ENCODE measurements around the gene STON2.

The STON2 gene

DNA sequence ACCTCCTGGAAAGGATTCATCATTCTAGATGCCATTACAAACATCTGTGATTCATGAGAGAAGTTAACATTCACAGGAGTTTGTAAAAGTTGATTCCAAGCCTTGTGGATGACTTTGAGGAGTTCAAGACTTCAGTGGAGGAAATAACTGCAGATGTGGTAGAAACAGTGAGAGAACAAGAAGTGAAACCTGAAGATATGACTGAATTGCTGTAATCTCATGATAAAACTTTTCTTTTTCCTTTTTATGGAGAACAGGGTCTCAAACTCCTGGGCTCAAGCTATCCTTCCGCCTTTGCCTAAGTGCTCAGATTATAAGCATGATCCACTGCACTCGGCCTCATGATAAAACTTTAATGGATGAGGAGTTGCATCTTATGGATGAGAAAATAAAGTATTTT lies 114.9 kb downstream of the STON2 start:
- no peak for DNase-seq (ENCODE audit: low read depth)
- TF ChIP-seq, protein P1, sequence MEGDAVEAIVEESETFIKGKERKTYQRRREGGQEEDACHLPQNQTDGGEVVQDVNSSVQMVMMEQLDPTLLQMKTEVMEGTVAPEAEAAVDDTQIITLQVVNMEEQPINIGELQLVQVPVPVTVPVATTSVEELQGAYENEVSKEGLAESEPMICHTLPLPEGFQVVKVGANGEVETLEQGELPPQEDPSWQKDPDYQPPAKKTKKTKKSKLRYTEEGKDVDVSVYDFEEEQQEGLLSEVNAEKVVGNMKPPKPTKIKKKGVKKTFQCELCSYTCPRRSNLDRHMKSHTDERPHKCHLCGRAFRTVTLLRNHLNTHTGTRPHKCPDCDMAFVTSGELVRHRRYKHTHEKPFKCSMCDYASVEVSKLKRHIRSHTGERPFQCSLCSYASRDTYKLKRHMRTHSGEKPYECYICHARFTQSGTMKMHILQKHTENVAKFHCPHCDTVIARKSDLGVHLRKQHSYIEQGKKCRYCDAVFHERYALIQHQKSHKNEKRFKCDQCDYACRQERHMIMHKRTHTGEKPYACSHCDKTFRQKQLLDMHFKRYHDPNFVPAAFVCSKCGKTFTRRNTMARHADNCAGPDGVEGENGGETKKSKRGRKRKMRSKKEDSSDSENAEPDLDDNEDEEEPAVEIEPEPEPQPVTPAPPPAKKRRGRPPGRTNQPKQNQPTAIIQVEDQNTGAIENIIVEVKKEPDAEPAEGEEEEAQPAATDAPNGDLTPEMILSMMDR (conservative IDR thresholded peaks at IDR 0.05; ENCODE audit: low read depth, low read length) = no peak

DNA sequence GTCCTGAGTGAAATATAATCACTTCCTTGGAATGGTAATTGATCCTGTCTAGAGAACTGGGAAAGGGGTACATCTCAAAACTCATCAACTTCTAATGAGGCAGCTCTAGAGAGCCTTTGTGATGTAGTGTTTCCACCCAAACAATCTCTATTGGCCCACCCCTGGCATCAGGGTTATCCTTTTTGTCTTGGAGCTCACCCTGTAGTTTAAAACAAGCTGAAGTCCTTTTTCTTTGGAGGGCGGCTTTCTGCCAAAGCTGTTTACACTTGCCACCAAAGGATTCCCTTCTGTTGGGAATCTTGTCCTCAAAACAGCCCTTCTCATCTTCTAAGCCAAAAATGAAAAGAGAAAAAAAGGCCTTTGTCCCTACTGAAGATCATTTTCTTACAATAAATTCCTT lies 118.8 kb downstream of the STON2 start:
- TF ChIP-seq, protein P1 (conservative IDR thresholded peaks at IDR 0.05; ENCODE audit: low read depth, low read length) = no peak
- no peak for DNase-seq (ENCODE audit: low read depth)
- no peak overlapping the region for H3K4me3 ChIP-seq (ENCODE audit: low read depth, low read length)

More for the DNA sequence above, 114.9 kb downstream of the STON2 start:
- H3K4me3 ChIP-seq (ENCODE audit: low read depth, low read length) = no peak overlapping the region

DNA sequence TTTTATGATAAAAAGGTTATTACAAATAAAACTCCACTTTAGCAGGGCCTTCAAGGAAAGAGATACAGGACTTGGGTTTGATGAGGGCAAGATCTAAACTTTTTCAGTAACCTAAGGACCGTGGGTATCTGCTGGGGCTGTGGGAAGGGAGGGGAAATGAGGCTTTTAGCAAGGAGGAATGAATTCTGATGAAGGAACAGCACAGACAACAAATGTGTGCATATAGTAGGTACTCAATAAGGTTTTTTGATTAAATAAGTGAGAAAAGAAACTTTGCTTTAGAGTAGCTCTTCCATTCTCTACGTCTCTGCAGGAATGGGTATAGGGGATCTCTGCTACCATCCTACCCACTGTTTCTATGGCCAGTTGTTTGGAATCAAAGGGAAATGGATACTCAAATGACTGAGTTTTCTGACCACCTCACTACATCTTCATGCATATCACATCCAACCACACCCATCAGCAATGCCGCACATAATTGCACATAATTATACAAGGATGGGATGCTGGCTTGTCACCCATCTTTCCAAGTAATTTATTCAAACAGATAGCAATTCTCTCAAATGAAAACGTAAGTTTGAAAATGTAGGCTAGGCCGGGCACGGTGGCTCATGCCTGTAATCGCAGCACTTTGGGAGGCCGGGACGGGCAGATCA lies 119.9 kb downstream of the STON2 start:
- TF ChIP-seq, protein P1 (conservative IDR thresholded peaks at IDR 0.05; ENCODE audit: low read depth, low read length) = no peak
- DNase-seq (ENCODE audit: low read depth) = no peak
- H3K4me3 ChIP-seq (ENCODE audit: low read depth, low read length) = no peak overlapping the region

DNA sequence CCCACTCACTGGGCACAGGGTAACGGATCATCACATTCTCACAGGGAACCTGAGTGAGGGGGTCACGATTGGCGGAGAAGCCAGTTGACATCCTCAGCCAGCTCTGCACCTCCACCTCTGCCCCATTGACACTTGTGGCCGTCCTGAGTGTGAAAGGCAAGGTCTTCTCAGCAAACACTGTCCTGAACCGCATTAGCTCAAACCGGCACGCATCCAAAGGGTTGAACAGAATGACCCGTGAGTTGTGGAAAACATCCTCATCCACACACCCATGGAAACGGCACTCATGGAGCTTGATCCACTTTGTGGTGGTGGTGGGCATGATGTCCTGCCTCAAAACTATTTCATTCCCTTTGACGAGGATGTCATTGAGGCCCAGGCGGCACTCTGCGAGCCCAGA lies 123.0 kb downstream of the STON2 start:
- no peak overlapping the region for H3K4me3 ChIP-seq (ENCODE audit: low read depth, low read length)
- DNase-seq (ENCODE audit: low read depth) = no peak
- TF ChIP-seq, protein P1 (conservative IDR thresholded peaks at IDR 0.05; ENCODE audit: low read depth, low read length) = no peak

DNA sequence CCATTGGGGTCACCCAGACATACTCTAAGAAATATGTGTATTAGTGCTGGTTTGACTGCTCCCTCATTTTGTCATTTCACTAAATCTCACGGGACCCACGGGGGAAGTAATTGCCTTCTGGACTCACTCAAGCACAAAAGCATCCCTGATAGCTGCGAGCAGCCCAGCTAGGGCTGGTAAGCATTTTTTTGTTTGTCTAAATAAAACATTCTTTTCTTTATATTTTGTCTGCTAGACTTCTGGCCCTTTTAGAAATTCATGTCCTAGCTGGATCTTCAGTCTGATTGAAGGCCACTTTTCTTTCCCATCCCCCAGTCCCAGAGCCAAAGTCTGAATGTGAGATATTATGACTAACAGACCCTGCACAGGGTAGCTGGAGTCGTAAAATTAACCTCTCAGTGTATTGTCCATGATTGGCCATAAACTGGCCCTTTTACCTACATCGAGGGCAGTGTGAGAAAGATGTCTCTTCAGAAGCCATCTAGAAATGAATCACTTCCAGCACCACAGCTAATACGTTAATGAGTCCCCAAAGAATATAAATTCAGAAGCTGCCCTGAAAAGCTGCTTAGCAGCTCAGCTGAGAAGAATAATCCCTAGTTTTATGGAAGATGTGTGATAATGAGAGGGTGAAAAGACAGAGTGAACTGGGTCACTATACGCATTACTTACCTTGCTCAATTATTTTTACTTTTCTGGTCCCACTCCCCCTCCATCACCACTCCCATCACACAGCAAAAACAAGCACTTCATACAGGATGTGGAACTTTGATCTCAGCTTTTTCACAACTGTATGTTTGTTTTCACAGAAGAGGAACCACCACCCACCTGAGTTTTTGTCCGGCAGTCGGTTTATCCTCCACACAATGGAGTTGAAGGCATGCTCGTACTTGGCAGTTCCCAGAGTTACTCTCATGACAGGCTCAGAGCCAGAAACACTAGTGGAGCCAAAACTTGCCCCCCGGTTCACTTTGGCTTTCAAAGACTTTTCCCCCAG lies 123.8 kb downstream of the STON2 start:
- no peak overlapping the region for H3K4me3 ChIP-seq (ENCODE audit: low read depth, low read length)
- TF ChIP-seq, protein P1 (conservative IDR thresholded peaks at IDR 0.05; ENCODE audit: low read depth, low read length) = no peak
- no peak for DNase-seq (ENCODE audit: low read depth)

DNA sequence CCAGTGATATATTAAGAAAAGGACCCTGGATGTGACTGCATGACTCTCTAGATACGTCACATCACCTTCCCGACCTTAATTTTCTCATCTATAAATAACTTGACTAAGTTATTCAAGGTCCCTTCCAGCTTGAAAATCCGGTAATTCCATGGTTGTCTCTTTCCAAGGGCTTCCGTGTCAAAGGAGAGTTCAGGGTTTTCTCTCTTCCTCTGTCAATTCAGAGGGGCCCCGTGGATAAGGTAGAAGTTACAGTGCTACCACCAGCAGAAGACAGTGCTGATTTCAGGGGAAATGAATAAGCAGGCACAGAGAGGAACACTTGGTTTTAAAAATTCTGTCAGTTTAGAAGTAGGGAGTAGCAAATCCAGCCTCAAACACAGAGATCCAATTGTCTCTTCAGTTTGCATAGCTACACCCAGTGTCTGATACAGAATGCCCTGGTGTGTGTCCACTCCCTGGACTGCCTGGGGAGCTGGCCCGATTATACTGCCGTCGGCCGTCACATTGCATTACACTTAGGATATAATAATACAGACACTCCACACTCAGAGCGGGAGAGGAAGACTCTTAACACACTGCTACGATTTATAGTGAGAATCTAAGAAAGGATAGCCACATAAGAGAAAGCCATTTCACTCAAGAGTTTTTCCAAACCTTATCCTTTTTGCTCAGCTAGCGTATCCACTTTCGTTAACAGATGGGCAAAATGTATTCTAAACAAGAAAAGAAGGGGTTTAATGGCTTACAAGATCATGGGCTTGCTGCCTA lies 124.6 kb downstream of the STON2 start:
- no peak for DNase-seq (ENCODE audit: low read depth)
- H3K4me3 ChIP-seq (ENCODE audit: low read depth, low read length) = no peak overlapping the region
- TF ChIP-seq, protein P1 (conservative IDR thresholded peaks at IDR 0.05; ENCODE audit: low read depth, low read length) = no peak

Data from choroid plexus epithelial cell (primary cell).